HG02852 (cell line): ENCODE measurements around the gene CTNNA1.
"Not testable (repeated sequence)": the region's sequence is repeated elsewhere in the genome, so short reads cannot be mapped to it uniquely, and the experiment has no call there.

Experiments
- ATAC-seq: cut with Tn5 transposase; IDR thresholded peaks from one replicate; pipeline ENCODE4 v1.9.1; 2021; ENCODE audit warnings: mild to moderate bottlenecking, moderate library complexity; ENCODE audit not compliant: unreplicated experiment

The CTNNA1 gene

DNA sequence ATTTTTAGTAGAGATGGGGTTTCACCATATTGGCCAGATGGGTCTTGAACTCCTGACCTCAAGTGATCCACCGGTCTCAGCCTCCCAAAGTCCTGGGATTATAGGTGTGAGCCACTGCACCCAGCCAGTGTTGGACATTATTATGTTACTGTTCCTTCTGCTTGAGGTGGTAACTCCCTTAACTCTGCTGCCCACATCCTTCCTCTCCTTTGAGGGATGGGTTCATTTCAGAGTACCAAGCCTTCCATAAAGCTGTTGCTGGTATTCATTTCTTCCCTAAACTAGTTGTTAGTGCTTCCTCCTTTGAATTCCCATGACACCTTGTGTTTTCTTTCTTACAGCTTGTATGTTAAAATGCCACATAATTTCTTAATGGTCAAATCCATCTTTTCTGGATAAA is 54.0 kb downstream of the CTNNA1 start:
- no peak for ATAC-seq

- no peak for ATAC-seq
Measured at GRCh38 chr5:138809391-138809790, 56.2 kb downstream of the CTNNA1 start.

GRCh38 chr5:138810861-138811260 is 57.6 kb downstream of the CTNNA1 start:
- ATAC-seq, result not testable (repeated sequence)

DNA sequence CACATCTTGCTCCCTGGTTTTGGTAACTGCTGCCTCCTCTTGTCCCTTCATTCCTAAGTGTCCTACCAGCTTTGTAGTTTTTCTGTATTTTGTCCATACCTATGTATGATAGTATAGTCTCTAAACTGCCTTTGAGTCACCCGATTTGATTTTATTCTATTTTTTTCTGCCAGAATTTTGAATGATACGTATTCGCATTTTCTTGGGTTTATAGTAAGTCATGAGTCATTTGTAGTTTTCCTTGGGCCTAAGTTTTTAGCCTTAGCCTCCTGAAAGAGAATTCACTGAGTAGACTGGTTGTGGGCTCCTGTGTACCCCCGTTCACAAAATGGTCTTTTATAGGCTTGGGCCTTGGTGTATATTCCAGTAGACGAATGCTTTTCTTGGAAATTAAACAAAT is 62.3 kb downstream of the CTNNA1 start:
- ATAC-seq, result no peak

- ATAC-seq, result no peak
Measured at GRCh38 chr5:138817241-138817640, 64.0 kb downstream of the CTNNA1 start.

- no peak for ATAC-seq
Measured at GRCh38 chr5:138819081-138819480, 65.9 kb downstream of the CTNNA1 start.

GRCh38 chr5:138820695-138821094 is 67.5 kb downstream of the CTNNA1 start:
- ATAC-seq, result no peak

- no peak for ATAC-seq
Measured at GRCh38 chr5:138824516-138824915, 71.3 kb downstream of the CTNNA1 start.

DNA sequence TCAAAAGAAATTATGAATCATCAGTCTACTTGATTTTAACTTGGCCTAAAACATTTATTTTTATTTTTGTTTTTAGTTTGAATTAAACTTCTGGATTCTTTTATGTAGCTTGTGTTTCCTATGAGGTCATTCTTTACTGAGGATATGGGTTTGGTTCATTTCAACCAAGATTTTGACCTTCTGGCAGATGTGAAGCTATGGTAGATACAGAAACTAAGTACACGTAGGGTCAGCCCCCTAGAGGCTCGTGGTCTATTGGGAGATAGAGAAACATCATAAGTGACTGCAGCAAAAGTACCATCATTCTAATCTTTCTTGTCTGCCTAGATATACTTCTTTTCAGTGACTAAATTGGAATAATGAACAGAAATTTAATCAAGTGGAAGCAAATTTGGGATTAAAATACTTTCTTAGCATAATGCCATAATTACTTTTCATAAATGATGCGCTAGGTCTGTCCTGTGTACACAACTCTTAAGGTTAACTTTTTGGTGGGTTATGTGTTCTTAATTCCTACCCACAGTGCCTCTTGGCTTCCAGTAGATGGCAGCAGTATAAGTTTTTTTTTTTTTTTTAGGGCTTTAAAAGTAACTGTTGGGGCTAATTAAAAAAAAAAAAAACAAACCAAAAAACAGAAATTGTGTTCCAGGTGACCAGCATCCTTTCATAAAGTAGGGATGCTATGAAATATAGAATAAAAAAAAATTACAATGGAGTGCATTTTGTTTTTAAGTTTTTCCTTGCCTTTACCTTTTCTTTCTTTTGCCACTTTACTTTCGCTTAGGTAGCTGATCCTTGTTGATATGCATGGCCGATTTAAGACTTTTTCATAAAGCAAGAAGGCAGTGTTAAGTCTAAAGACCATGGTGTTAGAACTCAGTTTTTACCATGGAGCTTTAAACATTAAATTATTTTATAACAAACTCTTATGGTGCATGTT is 72.0 kb downstream of the CTNNA1 start:
- no peak for ATAC-seq

GRCh38 chr5:138828556-138828955 is 75.3 kb downstream of the CTNNA1 start:
- ATAC-seq, result no peak

DNA sequence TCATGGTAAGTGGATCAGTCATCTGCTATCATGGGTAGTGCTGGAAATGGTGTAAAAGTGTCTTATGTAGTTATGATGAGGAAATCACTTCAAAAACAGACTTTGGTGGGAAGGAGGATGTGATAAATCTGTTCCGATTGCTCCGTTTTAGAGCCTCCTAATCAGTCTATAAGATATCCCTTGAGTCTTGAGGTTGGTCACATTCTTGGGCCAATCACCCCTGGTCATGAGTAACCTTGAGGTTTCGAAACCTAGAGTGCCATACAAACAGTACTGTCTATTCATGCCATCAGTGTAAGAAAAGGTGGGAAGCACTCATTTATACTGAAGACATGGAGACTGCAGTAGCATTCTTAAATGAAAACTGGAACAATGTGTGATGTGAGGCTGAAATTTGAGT is 76.1 kb downstream of the CTNNA1 start:
- no peak for ATAC-seq

DNA sequence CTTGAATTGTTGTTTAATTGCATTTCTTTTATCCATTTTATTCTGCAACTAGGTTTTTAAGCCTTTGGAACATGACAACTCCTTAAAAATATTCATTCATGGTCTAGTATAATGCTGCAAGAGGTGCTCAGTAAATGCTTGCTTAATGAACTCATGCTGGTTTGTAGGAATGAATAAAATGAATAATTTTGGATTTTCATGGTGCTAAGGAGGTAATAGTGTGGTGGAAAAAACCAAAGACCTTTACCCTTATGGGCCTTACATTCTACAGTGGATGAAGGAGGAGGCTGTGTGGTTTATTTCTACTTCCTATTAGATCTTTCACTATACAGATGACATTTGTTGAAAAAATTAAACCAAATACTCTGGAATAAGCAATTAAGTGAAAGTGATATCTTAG is 78.5 kb downstream of the CTNNA1 start:
- ATAC-seq, result no peak

GRCh38 chr5:138832218-138832617 is 79.0 kb downstream of the CTNNA1 start:
- no peak for ATAC-seq

- ATAC-seq, result no peak
Measured at GRCh38 chr5:138833080-138833479, 79.9 kb downstream of the CTNNA1 start.

DNA sequence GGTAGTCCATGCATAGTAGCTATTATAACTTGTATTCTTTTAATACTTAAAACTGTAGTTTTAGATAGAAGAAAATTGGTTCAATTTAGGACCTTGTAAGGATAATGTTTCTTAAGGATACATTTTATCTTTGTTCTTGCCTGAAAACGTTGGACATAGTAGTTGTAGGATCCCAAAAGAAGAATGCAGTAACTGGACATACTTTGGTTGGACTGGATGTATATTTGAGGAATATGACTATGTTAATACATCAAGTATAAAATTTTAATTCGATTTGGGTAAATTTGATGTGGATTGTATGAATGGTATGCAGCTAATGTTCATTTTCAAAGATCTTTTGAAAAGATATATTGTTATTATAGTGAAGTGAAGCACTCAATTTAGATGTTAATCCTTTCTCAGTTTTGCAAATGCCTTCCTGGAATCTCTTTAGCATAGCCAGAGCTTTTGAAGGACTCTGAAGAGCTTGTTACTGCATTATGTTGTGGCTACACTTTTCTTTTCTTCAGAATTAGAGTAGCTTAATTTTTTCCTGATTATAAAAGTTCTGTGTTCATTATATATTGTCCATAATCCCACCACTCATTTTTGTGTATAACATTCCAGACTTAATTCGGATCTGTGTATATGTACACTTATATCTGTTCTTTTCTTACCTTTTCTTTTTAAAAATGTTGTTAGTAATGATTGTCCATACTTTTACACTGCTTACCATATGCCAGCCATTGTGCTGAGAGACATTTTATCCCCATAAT is 80.7 kb downstream of the CTNNA1 start:
- ATAC-seq, result no peak

DNA sequence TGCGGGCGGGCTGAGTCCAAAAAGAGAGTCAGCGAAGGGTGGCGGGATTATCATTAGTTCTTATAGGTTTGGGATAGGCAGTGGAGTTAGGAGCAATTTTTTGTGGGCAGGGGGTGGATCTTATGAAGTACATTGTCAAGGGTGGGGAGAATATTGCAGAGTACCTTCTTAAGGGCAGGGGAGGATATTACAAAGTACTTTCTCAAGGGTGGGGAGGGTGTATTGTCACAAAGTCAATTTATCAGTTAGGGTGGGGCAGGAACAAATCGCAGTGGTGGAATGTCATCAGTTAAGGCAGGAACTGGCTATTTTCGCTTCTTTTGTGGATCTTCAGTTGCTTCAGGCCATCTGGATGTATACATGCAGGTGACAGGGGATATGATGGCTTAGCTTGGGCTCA is 81.6 kb downstream of the CTNNA1 start:
- ATAC-seq, result not testable (repeated sequence)

DNA sequence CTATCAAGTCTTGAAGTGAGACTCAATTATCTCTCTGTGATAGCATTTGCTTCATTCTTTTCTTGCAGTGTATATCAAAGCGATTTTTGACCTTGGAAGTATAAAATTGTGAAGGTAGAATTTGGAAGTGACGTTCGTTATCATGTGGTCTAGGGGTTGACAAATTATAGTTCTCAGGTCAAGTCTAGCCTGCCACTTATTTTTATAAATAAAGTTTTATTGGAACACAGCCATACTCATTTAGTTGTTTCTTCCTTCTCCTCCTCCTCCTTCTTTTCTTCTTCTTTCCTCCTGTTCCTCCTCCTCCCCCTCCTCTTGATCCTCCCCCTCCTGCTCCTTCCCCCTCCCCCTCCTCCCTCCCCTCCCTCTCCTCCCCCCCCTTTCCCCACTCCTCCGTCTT is 83.9 kb downstream of the CTNNA1 start:
- ATAC-seq, result no peak

DNA sequence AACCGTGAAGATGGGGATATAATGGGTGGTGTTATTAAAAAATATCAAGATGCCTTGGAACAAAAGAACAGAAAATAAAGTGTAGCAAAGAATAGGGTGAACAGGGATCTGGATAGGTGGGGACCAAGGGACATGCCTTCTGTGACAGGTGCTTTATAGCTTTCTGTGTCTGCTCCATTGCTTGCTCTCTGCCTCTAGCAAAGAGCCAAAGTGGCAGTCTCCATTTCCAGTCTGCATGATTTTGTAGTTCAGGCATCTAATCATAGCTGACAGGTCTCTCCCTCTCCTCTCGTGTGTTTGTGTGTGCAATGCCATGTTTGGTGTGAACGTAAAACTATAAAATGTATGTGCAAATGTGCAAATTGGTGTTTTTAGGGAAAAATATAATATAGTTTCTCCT is 86.9 kb downstream of the CTNNA1 start:
- no peak for ATAC-seq

DNA sequence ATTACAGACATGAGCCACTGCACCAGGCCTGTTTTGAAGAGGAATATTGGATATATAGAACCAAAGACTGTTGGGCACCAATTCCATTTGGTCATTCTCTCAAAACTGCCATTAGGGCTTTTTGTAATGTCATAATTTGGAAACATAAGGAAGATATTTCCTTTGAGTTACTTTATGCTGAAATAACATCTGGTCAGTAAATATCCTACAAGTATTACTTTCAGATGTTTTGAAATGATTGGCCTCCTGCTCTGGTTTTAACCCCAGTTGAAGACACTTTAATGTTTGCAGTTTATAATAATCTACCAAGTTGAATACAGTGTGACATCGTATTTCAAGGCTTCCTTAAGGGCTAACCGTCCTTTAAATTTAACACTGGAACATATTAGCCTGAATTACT is 88.3 kb downstream of the CTNNA1 start:
- no peak for ATAC-seq

DNA sequence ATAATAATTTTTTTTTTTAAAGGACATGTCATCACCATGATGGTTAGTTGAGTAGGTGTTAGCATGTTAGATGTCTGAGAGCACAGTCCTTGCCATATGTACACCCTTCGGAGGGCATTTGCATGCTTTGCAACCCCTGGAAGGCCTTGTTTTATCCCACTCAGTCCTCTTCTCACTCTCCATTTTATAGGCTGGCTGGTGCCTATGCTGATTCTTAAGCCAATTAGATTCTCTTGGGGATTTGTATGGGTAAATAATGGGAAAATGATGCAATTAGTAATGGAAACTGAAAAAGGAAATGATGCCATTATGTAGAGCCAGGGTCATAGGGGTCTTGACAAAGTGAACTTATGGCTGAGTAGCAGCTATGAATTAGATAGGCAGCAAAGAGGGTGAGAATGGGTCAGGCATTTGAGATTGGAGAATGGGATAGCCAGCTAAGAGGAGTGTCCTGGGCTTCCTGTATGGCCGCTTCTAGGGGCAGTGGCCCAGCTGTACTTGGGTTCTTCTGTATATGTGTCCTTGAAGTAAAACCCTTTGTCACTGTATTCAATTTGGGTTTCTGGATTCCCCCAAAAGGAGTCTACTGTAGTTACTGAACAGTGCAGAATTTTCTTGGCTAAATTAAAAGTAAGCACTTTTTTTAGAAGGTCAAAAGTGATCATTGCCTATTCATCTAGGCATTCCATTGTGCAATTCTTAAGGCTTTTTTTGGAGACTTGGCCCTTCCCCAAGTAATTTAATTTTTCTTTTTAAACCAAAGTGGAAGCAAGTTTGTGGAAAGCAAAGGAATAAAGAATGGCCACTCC is 90.3 kb downstream of the CTNNA1 start:
- no peak for ATAC-seq

DNA sequence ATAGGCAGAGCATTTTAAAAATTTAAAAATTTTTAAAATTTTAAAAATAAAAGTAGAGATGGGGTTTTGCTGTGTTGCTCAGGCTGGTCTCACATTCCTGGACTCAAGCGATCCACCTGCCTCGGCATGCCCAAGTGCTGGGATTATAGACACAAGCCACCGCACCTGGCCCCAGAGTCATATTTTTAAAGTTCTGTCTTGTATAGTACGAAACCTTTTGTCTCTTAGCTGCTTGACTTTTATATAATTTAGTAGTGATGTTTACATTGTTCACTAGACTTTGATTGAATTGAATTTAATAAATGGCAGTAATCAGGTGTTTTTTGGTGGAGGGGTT is 90.9 kb downstream of the CTNNA1 start:
- no peak for ATAC-seq
